Mesothelial cell of epicardium (in vitro differentiated cells): Measurements from ENCODE around the gene TPRG1L. TPM values are rescaled to one million over a fixed set of nuclear protein-coding genes. Genes with fewer than 3 reads are reported as not detected.

Experiments
- DNase-seq, 2 experiments: peaks; one replicate each; pipeline ENCODE4 v3.0.0; 2021; ENCODE audit warnings: low spot score in 2 of 2; ENCODE audit not compliant: unreplicated experiment in 2 of 2
- H3K27ac Mint-ChIP-seq: 2 replicates; pipeline ENCODE4 v1.8.0; 2021; ENCODE audit warnings: mixed read lengths
- H3K27me3 Mint-ChIP-seq: 2 replicates; pipeline ENCODE4 v1.8.0; 2021; ENCODE audit warnings: low read depth, mixed read lengths
- H3K36me3 Mint-ChIP-seq: 2 replicates; pipeline ENCODE4 v1.8.0; 2021; ENCODE audit warnings: mixed read lengths
- H3K4me1 Mint-ChIP-seq: 2 replicates; pipeline ENCODE4 v1.8.0; 2021; ENCODE audit warnings: mixed read lengths
- H3K4me3 Mint-ChIP-seq: 2 replicates; pipeline ENCODE4 v1.8.0; 2021; ENCODE audit warnings: mild to moderate bottlenecking, moderate library complexity, mixed read lengths
- H3K9me3 Mint-ChIP-seq: 2 replicates; pipeline ENCODE4 v1.8.0; 2021; ENCODE audit warnings: mixed read lengths
- total RNA-seq: library from RNA; stranded (reverse); gene quantifications from 3 replicates; pipeline ENCODE4 v1.2.1, GENCODE V29; 2021
- TF ChIP-seq, protein P1 (sequence below): fragments of 200-600 bp; sonication (generic); IDR thresholded peaks from one replicate; pipeline ENCODE4 v1.5.0; 2021; ENCODE audit warnings: antibody characterized with exemption; ENCODE audit not compliant: unreplicated experiment

The TPRG1L gene
- total RNA-seq, 1 donor from 2014 or later: 15.7 TPM

- Mint-ChIP-seq H3K9me3 (no peaks in the 10 kb centered on the region), H3K36me3 (no peaks in the 10 kb centered on the region), H3K27ac (no peak overlapping the region), H3K27me3 (peaks cover 46% of the 10 kb centered on the region), H3K4me1 (peaks cover 9% of the 10 kb centered on the region), H3K4me3 (no peak overlapping the region)
- TF ChIP-seq, protein P1, sequence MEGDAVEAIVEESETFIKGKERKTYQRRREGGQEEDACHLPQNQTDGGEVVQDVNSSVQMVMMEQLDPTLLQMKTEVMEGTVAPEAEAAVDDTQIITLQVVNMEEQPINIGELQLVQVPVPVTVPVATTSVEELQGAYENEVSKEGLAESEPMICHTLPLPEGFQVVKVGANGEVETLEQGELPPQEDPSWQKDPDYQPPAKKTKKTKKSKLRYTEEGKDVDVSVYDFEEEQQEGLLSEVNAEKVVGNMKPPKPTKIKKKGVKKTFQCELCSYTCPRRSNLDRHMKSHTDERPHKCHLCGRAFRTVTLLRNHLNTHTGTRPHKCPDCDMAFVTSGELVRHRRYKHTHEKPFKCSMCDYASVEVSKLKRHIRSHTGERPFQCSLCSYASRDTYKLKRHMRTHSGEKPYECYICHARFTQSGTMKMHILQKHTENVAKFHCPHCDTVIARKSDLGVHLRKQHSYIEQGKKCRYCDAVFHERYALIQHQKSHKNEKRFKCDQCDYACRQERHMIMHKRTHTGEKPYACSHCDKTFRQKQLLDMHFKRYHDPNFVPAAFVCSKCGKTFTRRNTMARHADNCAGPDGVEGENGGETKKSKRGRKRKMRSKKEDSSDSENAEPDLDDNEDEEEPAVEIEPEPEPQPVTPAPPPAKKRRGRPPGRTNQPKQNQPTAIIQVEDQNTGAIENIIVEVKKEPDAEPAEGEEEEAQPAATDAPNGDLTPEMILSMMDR: no peak
- no peak for DNase-seq
Measured at GRCh38 chr1:3672971-3673361, 48.2 kb downstream of the TPRG1L start.

DNA sequence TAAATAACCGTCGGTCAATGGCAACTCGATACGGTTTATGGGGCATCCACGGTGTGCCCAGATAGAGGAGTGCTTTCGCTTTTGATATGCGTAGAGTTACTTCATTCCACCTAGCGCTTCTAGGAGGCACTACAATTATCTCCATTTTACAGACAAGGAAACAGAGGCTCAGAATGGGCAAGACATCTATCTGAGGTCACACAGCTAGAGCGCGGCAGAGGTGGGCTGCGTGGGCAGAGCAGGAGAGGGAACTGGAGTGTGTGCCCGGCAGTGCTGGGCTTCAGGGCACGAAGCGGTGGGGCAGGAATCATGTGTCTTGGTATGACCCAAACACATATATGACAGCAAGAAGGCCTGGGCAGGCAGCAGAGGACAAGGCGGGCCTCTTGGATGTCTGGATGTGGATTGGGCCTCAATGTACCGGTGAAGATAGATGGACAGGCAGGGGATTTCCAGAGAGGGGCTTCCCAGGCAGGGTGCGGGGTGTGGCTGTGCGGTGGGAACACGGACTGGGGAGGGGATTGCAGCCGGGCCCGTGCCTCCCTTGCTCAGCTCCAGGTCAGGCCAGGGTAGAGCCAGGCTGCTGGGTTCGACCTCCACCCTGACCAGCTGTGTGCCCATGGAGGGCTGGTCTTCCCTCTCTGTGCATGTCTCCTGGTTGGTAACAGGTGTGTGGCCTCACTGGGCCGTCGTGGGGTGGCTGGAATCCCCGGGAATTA lies 48.7 kb downstream of the TPRG1L start:
- no peaks in the 10 kb centered on the region for H3K9me3 Mint-ChIP-seq
- H3K4me1 Mint-ChIP-seq: peaks cover 8% of the 10 kb centered on the region
- TF ChIP-seq, protein P1: no peak
- no peak overlapping the region for H3K27ac Mint-ChIP-seq
- no peak overlapping the region for H3K4me3 Mint-ChIP-seq
- H3K36me3 Mint-ChIP-seq: no peaks in the 10 kb centered on the region
- DNase-seq: no peak
- peaks cover 44% of the 10 kb centered on the region for H3K27me3 Mint-ChIP-seq

GRCh38 chr1:3674100-3675094 lies 49.6 kb downstream of the TPRG1L start:
- Mint-ChIP-seq H3K27me3 (peaks cover 45% of the 10 kb centered on the region), H3K4me3 (no peak overlapping the region), H3K27ac (no peak overlapping the region), H3K4me1 (peaks cover 7% of the 10 kb centered on the region), H3K36me3 (no peaks in the 10 kb centered on the region), H3K9me3 (no peaks in the 10 kb centered on the region)
- DNase-seq: no peak
- TF ChIP-seq, protein P1: no peak

DNA sequence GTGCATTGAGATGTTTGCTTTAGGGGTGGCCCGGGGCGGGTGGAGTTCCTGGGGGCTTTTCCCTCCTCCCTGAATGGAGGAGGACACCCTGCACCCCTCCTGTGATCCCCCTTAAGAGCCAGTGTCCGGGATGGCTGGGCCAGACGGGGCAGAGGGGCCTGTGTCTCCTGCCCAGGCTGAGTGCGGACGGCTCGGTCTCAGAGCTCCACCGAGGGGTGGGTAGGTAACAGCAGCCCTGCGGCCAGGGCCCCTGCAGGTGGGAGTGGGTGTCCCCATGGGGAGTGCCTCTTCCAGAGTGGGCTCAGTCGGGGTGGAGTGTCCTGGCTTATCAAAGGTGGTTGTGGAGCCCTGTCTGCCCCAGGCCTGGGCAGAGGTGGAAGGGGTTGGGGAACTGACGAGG lies 50.6 kb downstream of the TPRG1L start:
- no peak overlapping the region for H3K27ac Mint-ChIP-seq
- DNase-seq: no peak

More for the DNA sequence above, 50.6 kb downstream of the TPRG1L start:
- Mint-ChIP-seq H3K9me3 (no peaks in the 10 kb centered on the region), H3K36me3 (no peaks in the 10 kb centered on the region), H3K4me3 (no peak overlapping the region), H3K27me3 (peaks cover 38% of the 10 kb centered on the region), H3K4me1 (peaks cover 7% of the 10 kb centered on the region)
- TF ChIP-seq, protein P1: no peak
